ENCODE data around the gene PLEKHH3.
A peak's percentile ranks its signal among the peaks of the same experiment; 100 is the strongest.
"Not testable (repeated sequence)": the region's sequence is repeated elsewhere in the genome, so short reads cannot be mapped to it uniquely, and the experiment has no call there.

PLEKHH3 gene

GRCh38 chr17:42672038-42672437 is 4.8 kb downstream of the PLEKHH3 start:
- no peak for DNase-seq (ENCODE audit: low spot score)

GRCh38 chr17:42670789-42671657 is 5.8 kb downstream of the PLEKHH3 start:
- no peak for DNase-seq (ENCODE audit: low spot score)

GRCh38 chr17:42669977-42670788 is 6.6 kb downstream of the PLEKHH3 start:
- peak; percentile 28 for DNase-seq (ENCODE audit: low spot score)

DNA sequence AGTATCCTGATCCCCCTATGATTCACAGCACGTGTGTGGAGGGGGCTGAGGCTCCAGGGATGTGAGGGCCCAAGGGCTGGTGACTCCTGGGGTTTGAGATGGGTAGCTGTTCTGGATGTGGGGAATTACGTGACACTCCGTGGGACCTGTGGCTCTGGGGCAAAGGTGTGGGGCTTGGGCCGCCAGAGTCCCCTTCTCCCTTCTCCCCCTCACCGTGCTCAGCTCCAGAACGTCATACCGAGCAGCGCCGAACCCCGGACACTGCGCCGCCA is 7.2 kb downstream of the PLEKHH3 start:
- DNase-seq (ENCODE audit: low spot score) = no peak

DNA sequence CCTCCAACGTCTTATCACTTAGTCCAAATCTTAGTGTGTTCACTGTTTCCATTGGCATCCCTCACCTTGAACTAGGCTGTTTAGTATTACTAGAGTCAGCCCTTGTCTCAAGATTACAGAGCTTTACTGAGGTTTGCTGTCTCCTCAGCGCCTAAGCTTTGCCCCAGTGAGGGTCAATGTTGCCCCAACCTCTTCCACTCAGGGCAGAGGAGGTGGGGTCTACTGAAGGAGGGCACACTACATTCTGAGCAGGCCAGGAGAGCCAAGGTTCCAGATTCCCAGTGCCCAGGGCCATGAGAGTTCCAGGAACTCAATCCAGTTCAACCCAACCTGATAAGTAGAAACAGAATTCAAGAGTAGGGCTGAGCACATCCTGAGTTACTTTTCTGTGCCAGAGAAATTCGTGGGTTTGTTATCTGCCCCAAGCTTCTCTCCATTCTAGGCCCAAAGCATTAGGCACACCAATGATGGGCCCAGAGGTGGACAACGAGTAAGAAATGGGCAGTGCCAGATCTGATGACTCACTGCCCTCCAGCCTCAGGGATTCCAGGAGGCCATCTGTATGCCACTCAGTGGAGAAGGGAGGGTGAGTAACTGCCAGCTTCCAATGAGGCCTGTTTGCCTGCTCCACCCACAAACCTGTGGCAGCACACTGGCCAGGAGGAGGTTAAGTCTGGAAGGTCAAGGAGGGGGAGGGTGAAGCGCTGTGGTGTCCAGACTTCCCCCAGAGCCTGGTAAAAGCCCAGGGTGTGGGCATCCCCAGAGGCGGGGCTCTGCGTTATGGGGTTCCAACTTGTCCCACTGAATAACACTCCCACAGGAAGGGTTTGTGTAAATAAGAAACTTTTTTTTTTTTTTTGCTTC is 9.5 kb downstream of the PLEKHH3 start:
- no peak for DNase-seq (ENCODE audit: low spot score)

DNA sequence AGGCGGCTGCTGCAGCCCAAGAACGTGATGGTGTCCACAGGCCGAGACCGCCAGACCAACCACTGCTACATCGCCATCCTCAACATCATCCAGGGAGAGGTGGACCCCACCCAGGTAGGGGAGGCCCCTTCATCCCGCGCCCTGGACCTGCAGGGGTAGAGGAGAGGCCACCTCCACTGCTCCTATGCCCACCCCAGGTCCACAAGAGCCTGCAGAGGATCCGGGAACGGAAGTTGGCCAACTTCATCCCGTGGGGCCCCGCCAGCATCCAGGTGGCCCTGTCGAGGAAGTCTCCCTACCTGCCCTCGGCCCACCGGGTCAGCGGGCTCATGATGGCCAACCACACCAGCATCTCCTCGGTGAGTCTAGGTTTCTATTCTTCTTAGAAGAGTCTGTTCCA is 10.7 kb downstream of the PLEKHH3 start:
- not testable (repeated sequence) for DNase-seq (ENCODE audit: low spot score)

DNA sequence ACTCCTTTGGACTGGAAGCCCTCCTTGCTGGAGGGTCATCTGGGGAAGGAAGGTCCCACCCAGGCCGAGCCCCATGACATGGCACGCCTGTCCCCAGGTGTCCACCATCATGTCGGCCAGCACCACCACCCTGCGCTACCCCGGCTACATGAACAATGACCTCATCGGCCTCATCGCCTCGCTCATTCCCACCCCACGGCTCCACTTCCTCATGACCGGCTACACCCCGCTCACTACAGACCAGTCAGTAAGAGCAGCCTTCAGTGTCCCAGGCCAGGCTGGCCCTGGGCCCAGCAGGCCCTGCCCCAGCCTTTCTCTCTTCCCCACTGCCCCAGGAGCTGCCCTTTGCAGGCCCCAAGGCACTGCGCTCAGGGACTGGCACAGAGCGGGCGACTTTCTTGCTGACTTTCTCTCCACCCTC is 11.2 kb downstream of the PLEKHH3 start:
- no peak for DNase-seq (ENCODE audit: low spot score)

DNA sequence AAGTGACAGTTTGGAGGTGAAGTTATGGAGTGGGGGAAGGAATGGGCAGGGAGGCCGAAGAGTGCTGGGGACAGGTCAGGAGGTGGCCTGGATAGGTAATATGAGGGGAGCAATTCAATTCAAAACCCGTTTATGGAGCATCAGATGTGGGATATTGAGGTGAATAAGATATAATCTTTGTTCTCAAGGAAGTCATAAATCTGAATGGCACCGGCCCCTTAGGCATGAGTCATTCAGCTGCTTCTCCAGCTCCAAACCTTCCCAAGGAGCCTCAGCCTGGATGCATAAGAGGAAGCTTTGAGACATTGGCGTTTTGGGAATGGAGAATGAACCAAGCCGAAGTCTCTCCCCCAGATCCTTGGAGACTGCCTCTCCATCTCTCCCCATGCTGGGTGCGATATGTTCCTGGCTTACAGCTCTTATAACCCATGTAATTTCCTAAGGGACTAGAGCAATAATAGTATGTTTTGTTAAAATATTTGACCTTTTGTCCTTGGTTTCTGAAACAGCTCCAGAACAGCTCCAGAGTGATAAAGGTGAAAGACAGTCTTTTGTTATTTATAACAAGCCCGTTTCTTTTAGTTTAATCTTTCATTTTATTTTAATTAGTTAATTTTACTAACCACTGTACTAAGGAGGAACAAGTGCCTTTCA is 16.0 kb downstream of the PLEKHH3 start:
- no peak for DNase-seq (ENCODE audit: low spot score)

GRCh38 chr17:42659932-42660274 is 16.9 kb downstream of the PLEKHH3 start:
- DNase-seq (ENCODE audit: low spot score) = not testable (repeated sequence)

- peak; percentile 78 for DNase-seq (ENCODE audit: low spot score)
Measured at GRCh38 chr17:42659079-42659931, 17.5 kb downstream of the PLEKHH3 start, which contains the start of gene TUBG2. TSS of gene TUBG2 (plus strand) at chr17:42659284. CDS start at chr17:42659504, 220 bp downstream.

DNA sequence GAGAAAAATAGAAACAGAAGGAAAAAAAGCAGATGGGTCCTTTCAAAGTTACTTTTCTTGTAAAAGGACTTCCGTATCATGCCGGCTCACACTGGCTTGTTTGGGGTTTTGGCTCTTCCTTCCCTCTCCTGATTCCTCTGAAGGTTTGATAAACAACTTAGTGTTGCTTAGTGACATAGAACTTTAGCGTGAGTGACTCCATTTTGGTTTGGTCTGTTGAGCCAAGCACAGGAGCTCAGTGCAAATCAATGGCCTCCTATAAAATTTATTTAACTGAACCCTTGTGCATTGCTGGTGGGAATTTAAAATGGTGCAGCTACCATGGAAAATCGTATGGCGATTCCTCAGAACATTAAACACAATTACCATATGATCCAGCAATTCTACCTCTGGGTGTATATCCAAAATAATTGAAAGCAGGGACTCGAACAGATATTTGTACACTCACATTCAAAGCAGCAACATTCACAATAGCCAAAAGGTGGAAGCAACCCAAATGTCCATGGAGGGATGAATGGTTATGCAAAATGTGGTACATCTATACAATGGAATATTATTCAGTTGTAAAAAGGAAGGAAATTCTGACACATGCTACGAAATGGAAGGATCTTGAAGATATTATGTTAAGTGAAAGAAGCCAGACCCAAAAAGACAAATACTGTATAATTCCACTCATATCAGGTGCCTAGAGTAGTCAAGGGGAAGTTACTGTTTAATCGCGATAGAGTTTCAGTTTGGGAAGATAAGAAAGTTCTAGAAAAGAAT is 18.8 kb downstream of the PLEKHH3 start:
- DNase-seq (ENCODE audit: low spot score) = no peak

DNA sequence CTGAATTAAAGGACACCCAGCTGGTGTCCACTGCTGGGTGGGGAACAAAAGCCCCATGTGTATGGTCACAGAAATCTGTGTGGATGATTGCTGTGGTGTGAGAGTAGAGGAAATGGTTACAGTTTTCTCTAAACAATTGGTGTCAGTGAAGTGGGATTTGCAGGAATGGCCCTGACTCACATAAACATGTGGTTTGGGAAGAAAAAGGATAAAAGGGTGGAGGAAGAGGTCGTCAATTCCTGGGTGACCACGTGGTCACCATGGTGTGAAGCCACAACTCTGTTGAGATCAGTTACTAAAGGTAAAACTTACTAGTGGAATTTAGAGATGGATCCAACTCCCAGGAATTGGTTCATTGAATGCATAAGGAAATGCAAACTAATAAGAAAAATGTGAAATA is 21.3 kb downstream of the PLEKHH3 start:
- no peak for DNase-seq (ENCODE audit: low spot score)

GRCh38 chr17:42653179-42654124 is 23.3 kb downstream of the PLEKHH3 start:
- DNase-seq (ENCODE audit: low spot score) = no peak

DNA sequence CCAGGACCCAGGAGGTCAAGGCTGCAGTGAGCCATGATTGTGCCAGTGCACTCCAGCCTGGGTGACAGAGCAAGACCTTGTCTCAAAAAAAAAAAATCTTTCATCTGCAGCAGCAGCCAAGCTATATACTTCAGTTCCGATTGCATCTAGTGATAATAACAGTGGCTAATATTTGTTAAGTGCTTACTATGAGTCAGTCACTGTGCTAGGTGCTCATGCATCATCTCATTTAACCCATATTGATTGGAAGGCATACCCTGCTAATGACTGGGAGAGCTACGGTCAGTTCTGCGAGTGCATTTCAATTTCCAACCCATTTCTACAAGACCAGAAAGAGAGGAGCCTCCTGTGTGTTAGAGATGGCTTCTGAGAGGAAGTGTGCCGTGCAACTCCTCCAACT is 25.4 kb downstream of the PLEKHH3 start:
- no peak for DNase-seq (ENCODE audit: low spot score)

- no peak for DNase-seq (ENCODE audit: low spot score)
Measured at GRCh38 chr17:42647778-42648177, 29.0 kb downstream of the PLEKHH3 start.

DNA sequence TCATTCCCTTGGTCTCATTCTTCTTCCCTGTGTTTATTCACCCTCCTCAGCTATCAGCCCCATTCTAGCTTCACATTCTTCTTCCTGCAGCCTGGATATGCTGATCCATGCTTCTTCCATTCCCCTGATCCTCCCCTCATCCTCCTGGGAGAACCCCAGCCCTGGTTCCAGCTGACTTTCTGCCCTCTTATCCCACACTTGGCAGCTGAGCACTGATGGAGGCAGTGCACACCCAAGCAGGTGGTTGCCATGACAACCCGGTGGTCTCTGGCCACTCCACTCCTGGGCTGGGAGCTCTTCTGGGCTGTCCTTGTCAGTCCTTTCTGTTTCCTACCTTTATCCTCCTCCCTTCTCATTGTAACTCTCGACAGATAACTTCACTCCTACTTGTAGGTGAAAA is 34.5 kb downstream of the PLEKHH3 start:
- DNase-seq (ENCODE audit: low spot score) = no peak

DNA sequence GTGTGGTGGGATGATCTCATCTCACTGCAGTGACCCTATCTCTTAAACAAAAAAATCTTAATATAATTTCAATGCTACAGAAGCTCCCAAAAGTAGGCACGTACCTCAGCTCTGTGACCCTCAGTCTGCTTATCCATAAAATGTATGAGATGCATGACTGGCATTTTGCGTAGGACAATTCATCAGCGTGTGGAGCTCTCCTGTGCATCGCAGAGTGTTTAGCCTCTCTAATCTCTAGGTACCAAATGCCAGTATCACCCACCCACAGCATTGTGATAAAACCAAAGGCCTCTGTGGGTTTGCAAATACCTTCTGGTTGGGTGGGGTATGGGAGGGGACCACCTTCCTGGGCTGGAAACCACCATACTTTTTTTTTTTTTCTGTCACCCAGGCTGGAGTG is 36.7 kb downstream of the PLEKHH3 start:
- no peak for DNase-seq (ENCODE audit: low spot score)

GRCh38 chr17:42639525-42640113 is 37.2 kb downstream of the PLEKHH3 start:
- DNase-seq (ENCODE audit: low spot score) = no peak
